K562 (cell line): ENCODE results near the gene TXNRD2. TPM values are rescaled to one million over a fixed set of nuclear protein-coding genes. Genes with fewer than 3 reads are reported as not detected.
A peak's percentile ranks its signal among the peaks of the same experiment; 100 is the strongest.

Experiments used
- DPF2 ChIP-seq: fragments of 450-650 bp; IDR thresholded peaks from 2 replicates; pipeline ENCODE4 v1.6.1; 2016
- IFI16 ChIP-seq: fragments of 250-450 bp; sonication (Bioruptor Pico); IDR thresholded peaks from 2 replicates; pipeline ENCODE4 v2.1.2; 2022; ENCODE audit warnings: mild to moderate bottlenecking, inconsistent platforms
- KAT7 ChIP-seq: sonication (generic); formaldehyde crosslinking; IDR thresholded peaks from 2 replicates; pipeline ENCODE4 v1.8.0; 2022; ENCODE audit warnings: missing genetic modification reagents, mild to moderate bottlenecking, borderline replicate concordance
- MAFF ChIP-seq: IDR thresholded peaks from 2 replicates; pipeline ENCODE4 v1.6.1; 2012; ENCODE audit warnings: low read length, improper control_type of control experiment
- MTA2 ChIP-seq: fragments of 450-650 bp; IDR thresholded peaks from 2 replicates; pipeline ENCODE4 v1.6.1; 2016; ENCODE audit warnings: low read depth
- NELFE ChIP-seq: IDR thresholded peaks from 2 replicates; pipeline ENCODE4 v1.6.1; 2011; ENCODE audit warnings: mild to moderate bottlenecking; ENCODE audit not compliant: insufficient read depth, insufficient read length
- PCBP1 ChIP-seq: fragments of 200-400 bp; formaldehyde crosslinking; IDR thresholded peaks from 2 replicates; pipeline ENCODE4 v1.6.1; 2018; ENCODE audit warnings: mild to moderate bottlenecking, low read depth, low read length; ENCODE audit not compliant: poor library complexity, severe bottlenecking
- SMARCB1 ChIP-seq: IDR thresholded peaks from 2 replicates; pipeline ENCODE4 v1.6.1; 2011; ENCODE audit warnings: improper control_type of control experiment, low read depth; ENCODE audit not compliant: insufficient read length
- STAT5A ChIP-seq: IDR thresholded peaks from 2 replicates; pipeline ENCODE4 v1.6.1; 2012; ENCODE audit warnings: low read length, inconsistent platforms, borderline replicate concordance
- TEAD2 ChIP-seq: fragments of 450-650 bp; IDR thresholded peaks from 2 replicates; pipeline ENCODE4 v1.6.1; 2016; ENCODE audit warnings: missing genetic modification characterization, control low read depth, missing compliant biosample characterization
- ZBTB17 ChIP-seq: fragments of 450-650 bp; formaldehyde crosslinking; IDR thresholded peaks from 2 replicates; pipeline ENCODE4 v1.4.0; 2020; ENCODE audit warnings: mild to moderate bottlenecking
- ZFP1 ChIP-seq: fragments of 450-650 bp; formaldehyde crosslinking; IDR thresholded peaks from 2 replicates; pipeline ENCODE4 v1.4.0; 2020; ENCODE audit warnings: mild to moderate bottlenecking, mixed read lengths
- ZFX ChIP-seq: sonication (generic); formaldehyde crosslinking; IDR thresholded peaks from 2 replicates; pipeline ENCODE4 v1.8.0; 2022; ENCODE audit warnings: mild to moderate bottlenecking, missing genetic modification reagents, moderate library complexity
- ZNF23 ChIP-seq: fragments of 250-450 bp; sonication (Bioruptor Pico); IDR thresholded peaks from 2 replicates; pipeline ENCODE4 v1.4.0; 2020; ENCODE audit warnings: mild to moderate bottlenecking
- ZNF277 ChIP-seq: fragments of 250-450 bp; sonication (Bioruptor Pico); IDR thresholded peaks from 2 replicates; pipeline ENCODE4 v1.8.0; 2022; ENCODE audit warnings: inconsistent platforms, mild to moderate bottlenecking, moderate library complexity, borderline replicate concordance
- ZNF347 ChIP-seq: fragments of 450-650 bp; formaldehyde crosslinking; IDR thresholded peaks from 2 replicates; pipeline ENCODE4 v1.4.0; 2020; ENCODE audit warnings: low read depth, mild to moderate bottlenecking, moderate library complexity
- ZNF644 ChIP-seq: fragments of 200-800 bp; sonication (Bioruptor generic); IDR thresholded peaks from 2 replicates; pipeline ENCODE4 v1.6.1; 2016; ENCODE audit warnings: low read depth, missing genetic modification characterization, missing compliant biosample characterization
- polyA plus RNA-seq, 8 experiments: library from polyadenylated mRNA; depleted of rRNA in 4 of 8; stranded (reverse) in 5 of 8; unstranded in 3 of 8; fragments of >200 nt; fragmentation: Nextera tagmentation in 2 of 8; fragmentation: Illumina TruSeq in 1 of 8; extraction: Ambion mirVana in 2 of 8; extraction: Trizol in 1 of 8; gene quantifications; 2 replicates each; pipeline versions ENCODE4 v1.2.1 to v1.2.3, GENCODE V29; 2011 to 2014; ENCODE audit warnings: inconsistent platforms in 1 of 8, missing spikeins in 1 of 8
- total RNA-seq, 7 experiments: library from RNA; depleted of rRNA in 6 of 7; stranded (reverse); fragments of >200 nt in 6 of 7; fragmentation: Illumina TruSeq in 2 of 7; extraction: Trizol in 2 of 7; gene quantifications; 2 replicates each; pipeline versions ENCODE4 v1.2.1 to v1.2.3, GENCODE V29; 2011 to 2021; ENCODE audit warnings: low replicate concordance in 1 of 7
- TF ChIP-seq, protein P1 (sequence below): fragments of 250-450 bp; sonication (Bioruptor Pico); IDR thresholded peaks from 2 replicates; pipeline ENCODE4 v1.4.0; 2020; ENCODE audit warnings: mild to moderate bottlenecking
- TF ChIP-seq, protein P2 (sequence below): fragments of 250-450 bp; sonication (Bioruptor Pico); IDR thresholded peaks from 2 replicates; pipeline ENCODE4 v1.4.0; 2020
- TF ChIP-seq, protein P3 (sequence below): sonication (generic); formaldehyde crosslinking; IDR thresholded peaks from 2 replicates; pipeline ENCODE4 v1.8.0; 2022; ENCODE audit warnings: mild to moderate bottlenecking, missing genetic modification reagents

The TXNRD2 gene
- total and polyA plus RNA-seq, 9 of the 15 experiments (the other 6 are each of a cell fraction or from before 2014, with no cell fraction given), result 3.3 to 80.2 (median 49.4) TPM

DNA sequence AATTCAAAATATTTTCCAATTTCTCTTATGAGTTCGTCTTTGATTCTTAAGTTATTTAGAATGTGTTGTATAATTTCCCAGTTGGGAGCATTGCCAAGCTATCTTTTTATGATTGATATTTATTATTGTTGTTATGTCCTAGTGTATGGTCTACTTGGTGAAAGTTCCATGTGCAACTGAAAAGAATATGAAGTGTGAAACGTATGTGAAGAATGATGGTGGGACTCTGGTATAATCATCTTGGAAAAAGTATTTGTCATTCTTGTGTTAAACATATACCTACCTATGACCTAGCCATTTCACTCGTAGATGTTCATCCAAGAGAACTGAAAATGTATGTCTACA is 75.0 kb downstream of the TXNRD2 start (continued):
- TF ChIP-seq, protein P1, sequence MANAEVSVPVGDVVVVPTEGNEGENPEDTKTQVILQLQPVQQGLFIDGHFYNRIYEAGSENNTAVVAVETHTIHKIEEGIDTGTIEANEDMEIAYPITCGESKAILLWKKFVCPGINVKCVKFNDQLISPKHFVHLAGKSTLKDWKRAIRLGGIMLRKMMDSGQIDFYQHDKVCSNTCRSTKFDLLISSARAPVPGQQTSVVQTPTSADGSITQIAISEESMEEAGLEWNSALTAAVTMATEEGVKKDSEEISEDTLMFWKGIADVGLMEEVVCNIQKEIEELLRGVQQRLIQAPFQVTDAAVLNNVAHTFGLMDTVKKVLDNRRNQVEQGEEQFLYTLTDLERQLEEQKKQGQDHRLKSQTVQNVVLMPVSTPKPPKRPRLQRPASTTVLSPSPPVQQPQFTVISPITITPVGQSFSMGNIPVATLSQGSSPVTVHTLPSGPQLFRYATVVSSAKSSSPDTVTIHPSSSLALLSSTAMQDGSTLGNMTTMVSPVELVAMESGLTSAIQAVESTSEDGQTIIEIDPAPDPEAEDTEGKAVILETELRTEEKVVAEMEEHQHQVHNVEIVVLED (CRISPR knock-in tag), result 0 out of 2 replicates have a peak, but pooled peaks have one; percentile 20
- TF ChIP-seq DPF2 (no peak), ZNF347 (CRISPR knock-in tag) (no peak), STAT5A (no peak), NELFE (no peak), MAFF (no peak), IFI16 (CRISPR knock-in tag) (0 out of 2 replicates have a peak, but pooled peaks have one; percentile 56), ZFX (CRISPR knock-in tag) (no peak), TEAD2 (tag) (no peak), ZFP1 (CRISPR knock-in tag) (0 out of 2 replicates have a peak, but pooled peaks have one; percentile 18), ZNF23 (no peak), ZBTB17 (no peak), KAT7 (no peak), SMARCB1 (no peak), ZNF277 (peak; percentile 79; the same call in 1 of the 2 replicates), PCBP1 (no peak), MTA2 (no peak), ZNF644 (no peak)
- TF ChIP-seq, protein P2, sequence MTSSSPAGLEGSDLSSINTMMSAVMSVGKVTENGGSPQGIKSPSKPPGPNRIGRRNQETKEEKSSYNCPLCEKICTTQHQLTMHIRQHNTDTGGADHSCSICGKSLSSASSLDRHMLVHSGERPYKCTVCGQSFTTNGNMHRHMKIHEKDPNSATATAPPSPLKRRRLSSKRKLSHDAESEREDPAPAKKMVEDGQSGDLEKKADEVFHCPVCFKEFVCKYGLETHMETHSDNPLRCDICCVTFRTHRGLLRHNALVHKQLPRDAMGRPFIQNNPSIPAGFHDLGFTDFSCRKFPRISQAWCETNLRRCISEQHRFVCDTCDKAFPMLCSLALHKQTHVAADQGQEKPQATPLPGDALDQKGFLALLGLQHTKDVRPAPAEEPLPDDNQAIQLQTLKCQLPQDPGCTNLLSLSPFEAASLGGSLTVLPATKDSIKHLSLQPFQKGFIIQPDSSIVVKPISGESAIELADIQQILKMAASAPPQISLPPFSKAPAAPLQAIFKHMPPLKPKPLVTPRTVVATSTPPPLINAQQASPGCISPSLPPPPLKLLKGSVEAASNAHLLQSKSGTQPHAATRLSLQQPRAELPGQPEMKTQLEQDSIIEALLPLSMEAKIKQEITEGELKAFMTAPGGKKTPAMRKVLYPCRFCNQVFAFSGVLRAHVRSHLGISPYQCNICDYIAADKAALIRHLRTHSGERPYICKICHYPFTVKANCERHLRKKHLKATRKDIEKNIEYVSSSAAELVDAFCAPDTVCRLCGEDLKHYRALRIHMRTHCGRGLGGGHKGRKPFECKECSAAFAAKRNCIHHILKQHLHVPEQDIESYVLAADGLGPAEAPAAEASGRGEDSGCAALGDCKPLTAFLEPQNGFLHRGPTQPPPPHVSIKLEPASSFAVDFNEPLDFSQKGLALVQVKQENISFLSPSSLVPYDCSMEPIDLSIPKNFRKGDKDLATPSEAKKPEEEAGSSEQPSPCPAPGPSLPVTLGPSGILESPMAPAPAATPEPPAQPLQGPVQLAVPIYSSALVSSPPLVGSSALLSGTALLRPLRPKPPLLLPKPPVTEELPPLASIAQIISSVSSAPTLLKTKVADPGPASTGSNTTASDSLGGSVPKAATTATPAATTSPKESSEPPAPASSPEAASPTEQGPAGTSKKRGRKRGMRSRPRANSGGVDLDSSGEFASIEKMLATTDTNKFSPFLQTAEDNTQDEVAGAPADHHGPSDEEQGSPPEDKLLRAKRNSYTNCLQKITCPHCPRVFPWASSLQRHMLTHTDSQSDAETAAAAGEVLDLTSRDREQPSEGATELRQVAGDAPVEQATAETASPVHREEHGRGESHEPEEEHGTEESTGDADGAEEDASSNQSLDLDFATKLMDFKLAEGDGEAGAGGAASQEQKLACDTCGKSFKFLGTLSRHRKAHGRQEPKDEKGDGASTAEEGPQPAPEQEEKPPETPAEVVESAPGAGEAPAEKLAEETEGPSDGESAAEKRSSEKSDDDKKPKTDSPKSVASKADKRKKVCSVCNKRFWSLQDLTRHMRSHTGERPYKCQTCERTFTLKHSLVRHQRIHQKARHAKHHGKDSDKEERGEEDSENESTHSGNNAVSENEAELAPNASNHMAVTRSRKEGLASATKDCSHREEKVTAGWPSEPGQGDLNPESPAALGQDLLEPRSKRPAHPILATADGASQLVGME (CRISPR knock-in tag), result no peak
- TF ChIP-seq, protein P3, sequence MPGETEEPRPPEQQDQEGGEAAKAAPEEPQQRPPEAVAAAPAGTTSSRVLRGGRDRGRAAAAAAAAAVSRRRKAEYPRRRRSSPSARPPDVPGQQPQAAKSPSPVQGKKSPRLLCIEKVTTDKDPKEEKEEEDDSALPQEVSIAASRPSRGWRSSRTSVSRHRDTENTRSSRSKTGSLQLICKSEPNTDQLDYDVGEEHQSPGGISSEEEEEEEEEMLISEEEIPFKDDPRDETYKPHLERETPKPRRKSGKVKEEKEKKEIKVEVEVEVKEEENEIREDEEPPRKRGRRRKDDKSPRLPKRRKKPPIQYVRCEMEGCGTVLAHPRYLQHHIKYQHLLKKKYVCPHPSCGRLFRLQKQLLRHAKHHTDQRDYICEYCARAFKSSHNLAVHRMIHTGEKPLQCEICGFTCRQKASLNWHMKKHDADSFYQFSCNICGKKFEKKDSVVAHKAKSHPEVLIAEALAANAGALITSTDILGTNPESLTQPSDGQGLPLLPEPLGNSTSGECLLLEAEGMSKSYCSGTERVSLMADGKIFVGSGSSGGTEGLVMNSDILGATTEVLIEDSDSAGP (CRISPR knock-in tag), result no peak
